GM10847 (cell line): ENCODE data around the gene SPAG9.

Source experiments
- POLR2A ChIP-seq: IDR thresholded peaks from 2 replicates; pipeline ENCODE4 v1.6.1; 2011; ENCODE audit not compliant: insufficient read length; ENCODE audit errors: extremely low read depth

SPAG9 gene

DNA sequence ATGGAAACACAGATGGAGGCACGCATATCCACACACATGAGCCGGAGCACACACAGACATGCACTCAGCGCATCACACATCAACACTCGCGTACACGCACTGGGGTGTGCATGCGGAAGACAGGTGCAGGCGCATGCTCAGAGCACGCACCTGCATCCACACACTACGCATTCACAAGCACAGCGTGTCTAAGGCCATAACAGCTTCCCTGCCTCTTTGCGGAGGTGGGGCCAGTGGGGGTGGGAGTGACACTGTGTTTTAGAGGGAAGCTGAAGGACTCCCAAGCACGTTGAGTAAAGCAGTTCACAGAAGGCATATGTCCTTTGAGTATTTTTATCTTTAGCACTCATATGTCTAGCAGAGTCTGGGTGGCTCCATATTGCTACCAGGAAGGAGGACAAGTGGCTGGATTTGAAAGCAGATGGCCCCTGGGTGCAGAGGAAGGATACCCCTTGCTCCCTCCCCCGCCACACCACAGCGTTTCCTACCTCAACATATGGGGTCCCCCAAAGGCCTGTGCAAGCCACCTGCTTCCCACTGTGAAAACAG is 185.9 kb downstream of the SPAG9 start:
- TF ChIP-seq POLR2A = no peak

DNA sequence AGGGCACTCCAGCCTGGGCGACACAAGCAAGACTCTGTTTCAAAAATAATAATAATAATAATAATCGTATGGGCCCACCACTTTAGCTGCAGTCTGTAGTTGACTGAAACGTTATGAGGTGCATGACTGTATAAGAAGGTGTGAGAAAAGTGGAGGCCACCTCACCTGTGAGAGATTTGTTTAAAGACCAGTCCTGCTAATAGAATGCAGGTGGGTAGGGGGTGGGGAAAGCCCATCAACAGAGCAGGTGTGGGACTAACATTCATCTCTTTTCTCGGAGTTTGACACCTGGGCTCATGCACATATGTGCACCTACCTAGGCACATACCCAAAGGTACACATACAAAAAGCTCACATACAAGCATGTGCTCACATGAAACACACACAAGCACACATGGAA is 186.5 kb downstream of the SPAG9 start:
- TF ChIP-seq POLR2A = no peak

DNA sequence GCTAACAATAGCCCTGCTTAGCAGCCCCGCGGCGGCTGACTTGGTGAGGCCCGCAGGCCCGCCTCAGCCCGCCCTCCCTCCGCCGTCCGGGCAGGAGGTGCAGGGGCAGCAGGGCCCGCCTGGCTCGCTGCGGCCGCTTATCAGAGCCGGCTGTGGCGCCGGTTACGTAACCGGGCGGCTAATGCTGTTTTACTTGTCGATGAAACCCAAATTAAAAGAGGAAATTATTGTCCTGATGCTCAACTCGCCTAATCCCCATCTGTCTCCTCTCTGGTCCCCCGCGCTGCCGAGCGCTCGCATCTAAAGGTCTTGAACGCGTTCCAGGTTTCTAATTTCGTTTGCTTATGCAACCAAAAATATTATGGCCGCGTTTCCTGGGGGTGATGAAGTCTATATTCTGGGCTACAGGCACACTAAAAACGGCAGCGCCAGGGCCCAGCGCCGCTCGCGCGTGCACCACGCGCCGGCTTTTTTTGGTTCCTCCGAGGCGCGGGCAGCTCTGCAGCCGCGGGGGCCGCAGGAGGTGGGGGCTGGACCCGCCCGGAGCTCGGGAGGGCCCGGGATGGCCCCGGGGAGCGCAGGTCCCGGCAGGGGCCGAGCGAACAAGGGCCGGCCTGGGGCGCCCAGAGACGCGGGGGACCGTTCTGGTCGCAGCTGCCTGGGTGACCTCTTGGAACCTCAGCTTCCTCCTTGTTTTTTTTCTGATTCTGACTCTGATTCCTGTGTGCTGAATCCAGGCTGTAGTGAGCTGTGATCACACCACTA is 189.3 kb downstream of the SPAG9 start:
- TF ChIP-seq POLR2A = no peak

DNA sequence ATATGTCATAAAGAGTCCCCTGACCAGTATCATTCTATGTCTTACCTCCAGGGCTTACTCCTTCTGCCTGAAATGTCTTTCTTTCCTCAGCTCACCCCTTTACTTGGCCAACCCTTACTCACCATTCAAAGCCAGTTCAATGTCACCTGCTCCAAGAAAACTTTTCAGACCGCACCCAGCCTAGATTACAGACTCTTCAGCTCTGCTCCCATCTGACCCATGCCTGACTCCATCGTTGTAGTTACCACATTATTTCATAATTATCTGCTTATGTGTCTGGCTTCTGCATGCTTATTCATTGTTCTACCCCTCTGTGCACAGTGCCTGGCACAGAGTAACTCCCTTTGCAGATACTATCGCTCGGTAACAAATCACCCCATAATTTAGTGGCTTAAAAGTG is 192.0 kb downstream of the SPAG9 start:
- no peak for TF ChIP-seq POLR2A

DNA sequence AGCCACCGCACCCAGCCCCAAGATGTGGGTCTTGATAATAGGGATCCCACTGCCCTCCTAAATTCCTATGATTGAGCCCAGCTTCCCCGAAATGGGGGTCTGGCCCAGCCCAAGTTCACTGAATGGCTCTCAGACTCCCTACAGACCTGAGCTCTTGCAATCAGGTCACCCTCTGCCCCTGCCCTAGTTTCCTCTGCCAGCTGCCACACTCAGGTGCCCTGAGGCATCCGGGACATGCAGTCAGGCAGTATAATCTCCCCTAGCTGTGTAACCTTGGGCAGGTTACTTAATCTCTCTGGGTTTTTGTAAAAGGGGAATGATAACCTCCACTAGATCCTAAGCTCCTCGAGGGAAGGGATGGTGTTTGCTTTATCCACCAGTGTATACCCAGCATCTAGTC is 193.4 kb downstream of the SPAG9 start:
- no peak for TF ChIP-seq POLR2A

DNA sequence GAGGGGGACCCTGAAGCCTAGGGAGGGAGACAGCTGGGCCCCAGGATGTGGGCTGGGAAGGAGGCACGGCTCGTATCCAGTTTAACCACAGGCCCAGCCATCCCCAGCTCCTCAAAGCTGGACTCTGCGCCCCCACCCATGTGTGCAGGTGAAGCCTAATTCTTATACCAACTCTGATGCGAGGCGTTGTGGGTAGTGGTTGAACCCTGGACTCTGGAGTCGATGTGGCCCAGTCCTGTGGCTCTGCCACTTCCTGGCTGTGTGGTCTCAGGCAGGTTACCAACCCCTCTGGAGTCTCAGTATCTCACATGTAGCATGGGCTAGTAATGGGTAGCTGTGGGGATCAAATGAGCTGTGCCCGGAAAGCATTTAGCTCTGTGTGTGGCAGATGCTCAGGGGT is 194.1 kb downstream of the SPAG9 start:
- no peak for TF ChIP-seq POLR2A

DNA sequence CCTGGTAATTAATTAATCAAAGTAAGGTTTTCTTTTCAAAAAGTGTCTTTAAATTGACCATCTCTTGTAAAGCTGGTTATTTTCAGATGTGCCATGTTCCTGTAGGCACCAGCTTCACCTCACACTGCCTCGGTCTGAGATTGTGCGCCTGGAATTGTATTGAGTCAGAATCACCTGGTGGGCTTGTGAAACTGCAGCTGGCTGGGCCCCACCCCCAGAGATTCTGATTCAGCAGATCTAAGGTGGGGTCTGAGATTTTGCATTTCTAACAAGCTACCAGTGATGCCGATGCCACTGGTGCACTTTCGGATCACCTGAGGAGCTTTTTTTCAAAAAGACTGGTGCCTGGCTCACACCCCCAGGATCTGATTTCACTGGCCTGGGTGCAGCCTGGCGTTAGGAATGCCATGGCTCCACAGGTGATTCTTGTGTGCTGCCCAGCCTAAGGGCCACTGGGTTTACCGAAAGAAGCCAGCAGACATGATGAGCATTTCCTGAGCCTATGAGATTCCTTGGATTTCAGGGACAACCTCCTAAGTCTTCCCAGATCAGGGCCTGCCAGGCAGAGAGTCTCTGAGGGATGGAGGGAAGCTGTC is 195.3 kb downstream of the SPAG9 start:
- TF ChIP-seq POLR2A = no peak

DNA sequence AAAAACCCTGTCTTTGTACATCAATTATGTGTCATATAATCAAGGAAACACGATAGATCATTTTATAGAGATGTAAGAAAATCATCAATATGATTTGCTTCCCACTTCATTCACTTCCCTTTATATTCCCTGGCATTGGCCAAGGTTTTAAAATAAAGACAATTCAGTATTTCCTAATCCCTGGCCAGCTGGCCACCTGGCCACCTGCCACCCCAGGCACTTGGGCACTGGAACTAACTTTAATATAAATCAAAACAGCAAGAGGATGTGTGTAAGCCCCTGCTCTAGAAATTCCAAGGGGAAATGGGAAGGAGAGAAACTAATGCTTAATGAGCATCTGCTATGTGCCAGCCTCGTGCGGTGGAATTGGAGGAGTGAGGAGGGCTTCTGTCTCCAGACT is 195.9 kb downstream of the SPAG9 start:
- TF ChIP-seq POLR2A = no peak

DNA sequence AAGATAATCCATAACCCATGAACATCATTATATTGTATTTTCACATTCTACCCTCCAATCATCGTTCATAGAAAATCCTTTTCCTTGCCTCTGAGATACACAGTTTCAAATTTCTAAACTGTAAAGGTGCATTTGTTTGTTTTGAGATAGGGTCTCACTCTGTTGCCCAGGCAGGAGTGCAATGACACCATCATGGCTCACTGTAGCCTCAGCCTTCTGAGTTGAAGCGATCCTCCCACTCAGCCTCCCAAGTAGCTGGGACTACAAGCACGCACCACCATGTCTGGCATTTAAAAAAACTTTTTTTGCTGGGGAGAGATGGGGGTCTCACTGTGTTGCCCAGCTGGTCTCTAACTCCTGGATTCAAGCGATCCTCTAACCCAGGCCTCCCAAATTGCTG is 196.4 kb downstream of the SPAG9 start:
- no peak for TF ChIP-seq POLR2A

DNA sequence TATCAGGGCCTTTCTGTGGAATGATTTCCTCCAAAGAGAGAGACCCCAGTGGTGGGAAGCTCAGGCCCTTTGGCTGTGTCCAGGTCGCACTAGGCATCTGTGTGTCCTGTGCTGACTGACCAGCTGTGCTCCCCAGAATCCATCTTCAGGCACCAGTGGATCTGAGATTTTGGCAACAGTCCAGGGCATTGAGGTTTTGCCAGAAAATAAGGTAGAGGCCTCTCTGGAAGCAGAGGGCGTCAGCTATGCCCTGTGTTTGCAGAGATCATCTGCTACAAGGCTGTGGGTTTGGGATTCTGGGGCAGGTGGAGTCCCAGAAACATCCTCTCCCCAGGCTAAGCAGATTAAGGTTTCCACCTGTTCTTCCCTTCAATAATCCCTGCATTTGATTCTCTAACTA is 197.1 kb downstream of the SPAG9 start:
- no peak for TF ChIP-seq POLR2A

DNA sequence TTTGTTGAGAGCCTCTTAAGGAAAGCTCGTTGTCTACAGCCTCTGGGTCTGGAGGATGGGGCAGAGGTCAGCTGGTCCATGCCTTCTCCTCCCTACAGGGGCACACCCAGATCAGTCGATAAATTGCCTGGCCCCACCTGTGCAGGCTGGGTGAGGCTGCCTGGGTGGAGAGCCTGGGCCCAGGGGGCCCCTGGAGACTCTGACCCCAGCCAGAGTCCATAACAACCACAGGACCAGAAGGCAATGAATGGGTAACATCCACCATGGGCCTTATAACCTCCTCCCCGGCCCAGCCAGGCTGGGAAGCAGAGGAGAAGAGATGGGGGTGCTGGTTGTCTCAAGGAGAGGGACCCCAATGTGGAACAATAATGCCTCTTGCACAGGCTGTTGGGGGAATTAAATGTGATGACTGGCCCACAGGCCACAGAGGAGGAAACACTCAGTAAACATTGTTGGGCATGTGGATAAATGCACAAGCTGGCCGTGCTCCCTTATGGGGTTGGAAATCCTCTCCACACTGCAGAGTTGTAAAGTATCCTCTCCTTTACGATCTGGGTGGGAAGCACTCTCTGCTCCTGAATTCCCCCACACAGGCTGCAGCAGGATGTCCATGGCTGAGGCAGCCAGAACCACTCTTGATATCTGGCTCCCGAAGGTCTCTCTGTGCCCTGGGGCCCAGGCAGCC is 197.8 kb downstream of the SPAG9 start:
- TF ChIP-seq POLR2A = no peak

DNA sequence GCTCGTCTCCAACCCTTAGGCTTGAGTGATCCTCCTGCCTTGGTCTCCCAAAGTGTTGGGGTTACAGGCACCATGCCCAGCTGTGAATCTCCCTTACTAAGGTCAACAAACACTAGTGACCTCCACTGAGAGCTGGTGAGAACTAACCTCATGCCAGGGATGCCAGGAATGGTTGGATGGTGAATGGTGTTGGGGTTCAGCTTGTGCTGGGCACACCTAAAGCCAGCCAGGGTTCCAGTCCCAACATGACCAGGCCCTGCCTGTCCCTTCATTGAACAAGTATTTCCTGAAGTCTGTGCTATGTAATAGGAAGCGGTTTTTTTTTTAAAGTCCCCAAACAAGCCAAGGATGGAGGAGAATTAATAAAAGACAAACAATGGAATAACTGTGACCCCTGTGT is 198.6 kb downstream of the SPAG9 start:
- no peak for TF ChIP-seq POLR2A

DNA sequence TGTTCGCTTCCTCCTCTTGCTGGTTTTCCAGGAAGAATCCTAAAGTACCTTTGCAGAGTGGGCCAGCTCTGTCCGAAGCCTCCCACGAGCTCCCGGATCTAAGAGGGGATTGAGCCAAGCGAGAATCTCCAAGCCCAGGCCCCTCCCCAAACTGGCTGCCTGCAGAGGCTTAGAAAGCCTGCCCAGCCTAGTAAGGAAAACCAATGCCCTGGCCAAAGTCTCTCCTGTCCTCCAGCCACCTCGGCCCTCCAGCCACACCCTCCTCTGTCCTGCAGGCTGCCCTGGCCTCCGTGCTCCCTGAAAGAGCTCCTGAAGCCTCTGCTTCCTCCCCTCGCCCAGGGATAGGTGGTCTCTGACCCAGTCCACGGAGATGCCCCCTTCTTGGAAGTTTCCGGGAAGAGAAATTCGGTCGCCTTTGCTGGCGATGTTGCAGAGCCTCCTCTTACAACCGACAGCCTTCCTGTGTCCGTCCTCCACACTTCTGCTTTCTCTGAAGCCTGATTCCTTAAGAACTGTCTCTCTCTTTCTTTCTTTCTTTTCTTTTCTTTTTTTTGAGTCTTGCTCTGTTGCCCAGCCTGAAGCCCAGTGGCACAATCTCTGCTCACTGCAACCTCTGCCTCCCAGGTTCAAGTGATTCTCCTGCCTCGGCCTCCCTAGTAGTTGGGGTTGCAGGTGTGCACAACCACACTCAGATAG is 199.6 kb downstream of the SPAG9 start:
- no peak for TF ChIP-seq POLR2A

DNA sequence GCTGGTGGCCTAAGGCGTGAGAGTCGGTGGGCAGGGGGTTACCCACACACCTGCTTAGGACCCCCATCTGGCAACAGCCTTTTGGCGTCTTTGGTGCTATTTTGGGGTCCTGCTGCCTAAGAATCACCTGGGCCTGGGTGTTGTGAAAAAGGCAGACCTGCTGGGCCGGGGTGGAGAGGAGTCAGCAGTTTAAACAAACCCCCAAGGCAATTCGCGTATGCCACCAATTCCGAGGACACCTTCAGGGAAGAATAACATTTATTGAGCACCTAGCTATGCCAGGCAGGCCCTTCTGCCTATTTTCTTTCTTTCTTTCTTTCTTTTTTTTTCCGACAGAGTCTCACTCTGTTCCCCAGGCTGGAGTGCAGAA is 200.6 kb downstream of the SPAG9 start:
- no peak for TF ChIP-seq POLR2A

DNA sequence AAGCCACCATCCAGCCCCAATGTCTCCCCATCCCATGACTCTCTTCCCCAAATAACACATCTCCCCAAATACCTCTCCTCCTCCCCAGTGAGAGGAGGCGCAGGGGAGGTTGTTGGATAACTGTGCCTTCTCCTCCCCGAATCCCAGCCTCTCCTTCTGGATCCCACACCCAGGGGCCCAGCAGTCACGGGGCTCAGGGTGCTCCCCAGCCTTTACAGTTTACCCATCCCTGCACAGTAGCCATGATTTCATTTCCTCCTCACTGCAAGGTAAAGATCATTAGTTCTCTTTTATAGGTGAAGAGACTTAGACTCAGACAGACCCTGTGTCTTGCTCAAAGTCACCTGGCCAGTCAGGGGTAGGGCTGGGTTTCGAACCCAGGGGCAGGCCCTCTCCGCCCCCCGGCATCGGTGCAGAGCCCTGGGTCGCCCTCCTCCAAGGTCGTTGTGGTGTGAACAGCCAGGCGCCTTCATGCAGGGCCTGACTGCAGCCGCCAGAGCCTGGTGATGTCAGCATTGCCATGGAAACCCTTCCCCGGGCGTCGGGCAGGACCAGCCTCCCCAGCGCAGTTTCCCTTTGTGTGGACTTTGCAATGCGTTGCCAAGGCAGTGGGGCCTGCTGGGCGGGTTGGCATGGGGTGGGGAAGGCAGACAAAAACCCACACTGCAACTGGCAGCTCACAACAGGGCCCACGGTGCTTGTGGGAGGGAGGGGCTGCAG is 201.2 kb downstream of the SPAG9 start:
- TF ChIP-seq POLR2A = no peak
